Left colon (tissue), 2 donors: ENCODE measurements around the gene ANXA11. TPM values are rescaled to one million over a fixed set of nuclear protein-coding genes. Genes with fewer than 3 reads are reported as not detected.
"Not testable (repeated sequence)": the region's sequence is repeated elsewhere in the genome, so short reads cannot be mapped to it uniquely, and the experiment has no call there.

Experiments
- ATAC-seq: fragments of 200-7000 bp; cut with Tn5 transposase; one replicate; pipeline ENCODE4 v1.9.1; 2020; ENCODE audit warnings: mild to moderate bottlenecking, moderate library complexity
- DNase-seq, 2 donors: peaks; one replicate each; pipeline ENCODE4 v3.0.0-alpha.2; 2020
- intact Hi-C, 2 donors: fragments of 100-400 bp; cut with DNase I in 1 of 2; cut with micrococcal nuclease in 1 of 2; formaldehyde crosslinking; loops; one replicate each; pipeline versions ENCODE4 v1.11.2 to v1.14.0; 2022; cut with DNase I, micrococcal nuclease
- total RNA-seq, 2 donors: library from RNA; stranded (reverse); fragmentation: NEBNext Ultra II Directional; extraction: Animal tissue kit (Norgen Biotek cat#: 25700); gene quantifications; one replicate each; pipeline ENCODE4 v1.2.1, GENCODE V29; 2021
- donor health status: DM: no; HTN: no; CAD: no.
- donor health status: DM: yes; HTN: yes; CAD: no.

ANXA11 gene
- total RNA-seq, 2 donors from 2014 or later, result 384 to 427 TPM

DNA sequence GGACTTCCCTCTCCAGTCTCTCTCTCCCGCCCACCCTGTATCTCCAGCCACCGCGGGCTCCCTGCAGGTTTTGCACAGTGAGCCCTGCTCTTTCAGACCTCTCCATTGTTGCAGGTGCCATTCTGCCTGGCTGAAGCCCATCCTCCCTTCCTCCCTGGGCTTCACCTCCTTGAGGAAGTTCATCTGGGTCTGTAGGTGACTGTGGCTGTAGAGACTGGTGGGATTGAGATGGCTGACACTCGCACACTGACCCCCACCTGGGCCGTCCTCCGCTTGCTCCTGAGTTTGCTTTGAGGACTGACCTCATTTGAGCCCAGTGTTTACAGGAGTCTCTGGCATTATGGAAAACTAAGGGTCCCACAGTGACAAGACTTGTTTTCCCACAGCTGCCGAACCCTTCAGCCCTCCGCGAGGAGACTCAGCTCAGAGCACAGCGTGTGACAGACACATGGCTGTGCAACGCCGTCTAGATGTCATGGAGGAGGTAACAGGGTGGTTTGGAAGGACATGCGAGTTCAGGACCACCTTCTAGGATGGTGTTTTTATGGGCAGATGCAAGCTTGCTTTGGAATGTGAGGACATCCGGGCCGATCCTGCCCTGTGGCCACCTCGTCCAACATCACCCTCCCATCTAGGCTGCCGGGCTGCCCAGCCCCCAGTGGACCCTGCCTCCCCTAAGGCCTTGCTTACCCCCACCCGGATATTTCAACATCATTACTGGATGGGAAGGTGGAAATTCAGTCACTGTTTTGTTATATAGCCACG, 63.5 kb downstream of the ANXA11 start:
- DNase-seq, result no peak
- no peak for ATAC-seq
- intact Hi-C loops, result no loop called here

DNA sequence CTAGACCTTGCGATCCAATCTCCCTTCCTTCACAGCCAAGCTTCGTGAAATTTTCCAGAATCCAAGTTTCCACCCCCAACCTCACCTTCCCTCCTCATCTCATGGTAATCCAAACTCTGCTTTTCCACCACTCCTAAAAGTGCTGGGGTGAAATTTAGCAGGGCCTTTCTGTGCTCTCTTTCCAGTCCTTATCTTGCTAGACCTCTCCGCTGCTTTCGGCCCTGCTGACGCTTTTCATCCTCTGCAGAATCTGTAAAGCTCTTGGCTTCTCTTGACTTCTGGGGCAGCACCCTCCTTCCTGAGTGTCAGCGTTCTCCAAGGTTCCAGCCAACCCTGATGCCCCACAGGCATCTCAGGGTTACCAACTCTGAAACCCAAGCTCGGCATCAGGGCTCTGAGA, 65.1 kb downstream of the ANXA11 start:
- intact Hi-C loops, result no loop called here
- ATAC-seq, result no peak
- no peak for DNase-seq

DNA sequence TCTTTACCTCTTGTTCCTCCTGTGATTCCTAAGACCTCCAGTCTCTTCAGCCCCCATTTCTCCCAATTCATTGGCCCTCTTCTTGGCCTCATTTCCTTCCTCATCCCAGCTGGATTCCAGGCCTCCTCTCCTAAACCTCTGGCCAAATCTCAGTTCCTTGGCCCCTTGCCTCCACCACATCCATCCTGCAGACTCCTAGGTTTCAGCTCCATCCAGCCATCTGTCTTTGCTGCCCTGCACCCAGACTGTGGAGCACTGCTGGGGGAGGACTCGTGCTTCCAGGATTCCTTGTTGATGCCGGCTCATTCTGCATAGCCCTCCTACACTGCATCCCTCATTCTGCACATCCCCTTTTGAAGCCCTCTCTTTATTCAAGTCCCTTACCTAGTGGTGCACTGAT, 66.1 kb downstream of the ANXA11 start:
- ATAC-seq, result no peak
- no peak for DNase-seq
- intact Hi-C loops, result no loop called here

DNA sequence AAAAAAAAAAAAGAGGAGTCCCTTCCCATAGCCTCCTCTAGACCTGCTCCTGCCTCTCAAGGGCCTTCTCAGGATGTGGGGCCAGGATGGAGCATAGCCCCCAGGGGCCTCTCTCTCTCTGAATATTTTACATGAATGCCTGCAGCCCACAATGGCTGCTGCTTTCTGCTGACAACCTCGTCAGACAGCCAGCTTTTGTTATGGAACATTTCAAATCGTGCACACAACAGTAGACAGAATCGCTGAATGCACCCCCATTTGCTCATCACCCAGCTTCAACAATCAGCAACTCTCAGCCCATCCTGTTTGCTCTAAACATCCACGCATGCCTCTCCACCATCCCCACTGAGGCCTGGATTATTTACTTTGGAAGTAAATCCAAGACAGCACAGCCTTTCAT, 67.4 kb downstream of the ANXA11 start:
- no peak for ATAC-seq

DNA sequence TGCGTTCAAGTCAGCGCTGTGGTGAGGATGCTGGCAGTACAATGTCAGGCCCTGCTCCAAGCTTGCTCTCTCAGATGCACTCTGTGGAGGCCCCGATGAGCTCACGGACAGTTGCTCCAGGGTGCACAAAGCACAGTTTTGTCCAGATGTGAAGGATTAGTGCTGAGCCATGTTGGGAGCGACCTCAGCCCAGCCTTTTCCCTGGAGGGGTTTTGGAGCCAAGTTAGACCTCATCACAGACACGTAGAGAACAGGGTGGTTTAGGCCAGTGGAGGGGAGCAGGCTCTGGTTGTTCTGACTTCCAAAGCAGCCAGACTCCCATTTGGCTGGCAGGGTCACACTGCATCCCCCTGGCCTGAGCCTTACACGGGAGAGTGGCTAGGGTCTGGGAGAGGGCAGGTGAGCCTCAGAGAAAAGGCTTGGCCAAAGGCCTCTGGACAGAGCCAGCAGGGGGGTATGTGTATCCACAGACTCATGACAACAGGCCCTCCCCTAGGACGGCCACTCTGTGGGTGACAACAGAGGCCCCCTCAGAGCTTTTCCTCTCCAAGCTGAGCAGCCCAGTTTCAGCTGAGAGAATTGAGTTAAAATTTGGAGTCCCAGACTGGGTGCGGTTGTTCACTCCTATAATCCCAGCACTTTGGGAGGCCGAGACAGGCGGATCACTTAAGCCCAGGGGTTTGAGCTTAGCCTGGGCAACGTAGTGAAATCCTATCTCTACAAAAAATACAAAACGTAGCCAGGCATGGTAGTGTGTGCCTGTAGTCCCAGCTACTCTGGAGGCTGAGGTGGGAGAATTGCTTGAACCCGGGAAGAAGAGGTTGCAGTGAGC, 68.1 kb downstream of the ANXA11 start:
- peak in 1 of 2 donors; percentile 47 for DNase-seq

More for the DNA sequence above, 67.4 kb downstream of the ANXA11 start:
- intact Hi-C loops, result no loop called here
- DNase-seq, result no peak

DNA sequence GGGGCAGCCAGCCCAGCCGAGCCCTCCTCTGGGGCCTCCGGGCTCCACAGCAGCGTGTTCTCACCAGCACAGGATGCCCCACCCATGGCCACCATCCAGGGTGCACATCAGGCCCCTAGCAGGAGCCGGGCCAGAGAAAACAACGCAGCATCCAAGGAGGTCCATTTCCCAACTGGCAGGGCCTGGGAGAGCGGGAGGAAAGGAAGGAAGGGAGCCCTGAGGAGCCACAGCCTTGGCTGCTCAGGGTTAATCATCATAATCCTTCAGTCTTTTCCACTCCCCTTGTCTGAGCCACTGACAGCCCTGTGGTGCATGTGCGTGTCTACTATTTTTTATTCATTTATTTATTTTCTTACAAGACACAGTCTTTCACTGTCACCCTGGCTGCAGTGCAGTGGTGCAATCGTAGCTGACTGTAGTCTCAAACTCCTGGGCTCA, 69.2 kb downstream of the ANXA11 start:
- DNase-seq, result peak; percentile 44 to 59
- intact Hi-C loops, result no loop called here
- ATAC-seq, result no peak

More for the DNA sequence above, 68.1 kb downstream of the ANXA11 start:
- intact Hi-C loops, result no loop called here
- no peak for ATAC-seq

DNA sequence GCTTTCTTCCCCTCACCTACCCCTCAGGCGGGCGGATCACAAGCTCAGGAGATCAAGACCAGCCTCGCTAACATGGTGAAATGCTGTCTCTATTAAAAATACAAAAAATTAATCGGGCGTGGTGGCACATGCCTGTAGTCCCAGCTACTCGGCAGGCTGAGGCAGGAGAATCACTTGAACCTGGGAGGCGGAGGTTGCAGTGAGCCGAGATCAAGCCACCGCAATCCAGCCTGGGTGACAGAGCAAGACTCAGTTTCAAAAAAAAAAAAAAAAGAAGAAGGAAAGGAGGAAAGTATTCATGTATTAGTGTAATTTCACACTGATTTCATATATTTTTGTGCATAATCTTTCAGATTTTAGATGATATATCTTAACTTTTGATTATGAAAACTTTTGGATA, 71.7 kb downstream of the ANXA11 start:
- DNase-seq, intact Hi-C loops, ATAC-seq: not testable (repeated sequence)

DNA sequence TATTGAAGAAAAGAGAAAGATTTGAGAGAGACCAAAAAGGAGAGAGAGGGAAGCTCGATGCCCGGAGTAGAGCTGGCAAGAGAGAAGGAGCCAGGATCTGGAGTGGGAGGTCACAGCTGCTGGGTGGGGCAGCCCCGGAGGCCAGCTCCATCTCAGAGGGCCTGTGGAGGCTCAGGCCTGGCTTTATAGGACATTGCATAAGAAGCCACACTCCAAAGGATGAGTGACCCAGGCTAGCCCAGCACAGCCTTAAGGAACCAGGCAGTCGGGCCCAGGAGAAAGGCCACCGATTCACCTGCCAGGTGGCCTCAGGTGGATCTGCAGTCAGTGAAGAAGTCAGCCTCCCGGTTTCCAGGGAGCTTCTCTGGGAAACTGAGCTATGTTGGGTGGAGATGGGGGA, 72.1 kb downstream of the ANXA11 start:
- intact Hi-C loops, result no loop called here
- ATAC-seq (no peak), DNase-seq (no peak)

DNA sequence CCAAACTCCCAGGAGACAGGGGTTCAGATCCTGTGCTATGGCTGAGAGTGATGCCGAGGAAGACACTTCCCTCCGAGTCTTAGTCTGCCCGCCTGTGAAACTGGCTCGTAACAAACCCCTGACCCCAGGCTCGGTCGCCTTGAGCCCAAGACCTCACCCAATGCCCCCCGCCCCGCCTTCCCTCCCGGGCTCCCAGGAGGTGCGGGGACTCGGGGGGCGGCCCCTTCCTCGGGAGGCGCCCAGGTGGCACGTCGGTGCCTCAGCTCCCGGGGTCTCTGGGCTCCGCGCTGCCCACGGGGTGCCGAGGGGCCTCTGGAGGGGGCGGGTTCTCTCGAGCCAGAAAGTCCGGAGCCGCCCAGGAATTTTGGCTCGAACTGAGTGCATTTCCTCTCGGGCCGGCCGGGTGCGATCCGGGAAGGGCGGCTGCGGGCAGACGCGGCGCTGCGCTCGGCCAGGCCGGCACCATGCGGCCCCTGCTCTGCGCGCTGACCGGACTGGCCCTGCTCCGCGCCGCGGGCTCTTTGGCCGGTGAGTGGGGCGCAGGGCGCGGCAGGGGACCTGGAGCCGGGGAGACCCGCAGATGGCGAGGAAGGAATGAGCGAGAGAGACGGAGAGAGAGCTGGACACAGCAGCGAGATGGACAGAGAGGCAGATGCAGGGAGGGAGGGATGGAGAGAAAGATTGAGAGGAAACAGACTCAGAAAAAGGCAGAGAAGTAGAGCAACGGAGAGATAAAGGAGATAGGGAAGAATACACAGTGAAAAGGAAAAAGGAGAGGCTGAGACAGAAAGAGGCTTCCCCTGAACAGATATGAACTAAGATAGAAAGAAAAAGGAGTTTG, 72.8 kb downstream of the ANXA11 start, which contains the start of gene PLAC9:
Gene PLAC9 (plus strand): TSS at position 432 of the 841 bp plus-strand sequence. CDS start 33 bp downstream, at position 465.
- no peak for ATAC-seq
- no peak for DNase-seq
- intact Hi-C loops, result no loop called here

DNA sequence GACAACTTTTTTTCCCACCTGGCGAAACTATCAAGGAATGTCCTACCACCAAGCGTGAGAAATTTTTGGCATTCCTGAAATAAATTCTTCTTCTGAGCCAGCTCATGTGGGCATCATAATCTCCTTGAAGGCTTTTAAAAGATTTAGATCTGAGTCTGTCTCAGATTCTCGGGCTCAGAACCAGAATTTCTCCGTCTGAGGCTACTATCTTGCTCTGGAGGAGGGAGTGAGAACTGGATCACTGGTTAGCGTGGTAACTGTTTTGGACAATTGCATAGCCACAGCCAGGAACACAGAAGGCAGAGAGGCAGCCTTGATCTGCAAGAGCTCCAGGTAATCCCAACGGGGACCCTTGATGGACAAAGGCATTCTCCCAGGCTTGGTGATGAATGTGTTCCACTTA, 73.8 kb downstream of the ANXA11 start:
- no peak for DNase-seq
- intact Hi-C loops, result no loop called here

DNA sequence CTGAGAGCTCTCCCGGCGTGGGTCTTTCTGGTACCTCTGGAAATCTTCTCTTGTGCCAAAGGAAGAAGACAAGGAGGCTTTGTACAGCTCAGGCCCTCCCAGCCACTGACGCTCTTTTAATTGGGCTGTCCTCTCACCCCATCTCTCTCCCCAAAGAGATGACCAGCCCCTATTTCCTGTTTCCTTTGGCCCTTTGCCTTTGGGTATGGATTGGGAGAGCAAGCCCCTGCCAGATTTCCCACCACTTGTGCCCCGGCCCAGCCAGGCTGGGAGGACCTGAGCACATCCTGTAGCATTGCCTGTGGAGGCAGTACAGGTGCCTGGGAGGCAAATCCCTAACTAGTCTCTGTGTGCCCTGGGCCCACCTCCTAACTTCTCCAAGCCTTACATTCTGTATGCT, 78.5 kb downstream of the ANXA11 start:
- intact Hi-C loops, result no loop called here
- DNase-seq (no peak), ATAC-seq (no peak)

More for the DNA sequence above, 73.8 kb downstream of the ANXA11 start:
- no peak for ATAC-seq

DNA sequence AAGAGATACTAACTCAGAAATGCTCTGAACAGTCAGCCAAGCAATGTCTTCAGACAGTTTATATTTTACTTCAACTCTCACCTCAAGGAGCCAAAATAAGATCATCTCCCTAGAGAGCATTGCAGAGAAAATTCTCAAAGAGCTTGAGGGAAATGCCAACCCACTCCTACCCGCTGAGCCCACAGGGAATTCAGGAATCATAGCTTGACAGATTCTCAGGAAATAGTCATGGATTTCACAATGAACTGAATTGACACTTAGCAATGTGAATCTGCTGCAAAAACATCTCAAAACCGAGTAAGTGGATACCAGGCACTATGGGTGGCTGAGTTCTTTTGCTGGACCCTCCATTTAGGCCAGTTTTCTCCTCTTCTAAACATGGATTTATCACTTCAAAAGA, 82.6 kb downstream of the ANXA11 start:
- ATAC-seq, result no peak
- DNase-seq, result no peak
- intact Hi-C loops, result no loop called here

DNA sequence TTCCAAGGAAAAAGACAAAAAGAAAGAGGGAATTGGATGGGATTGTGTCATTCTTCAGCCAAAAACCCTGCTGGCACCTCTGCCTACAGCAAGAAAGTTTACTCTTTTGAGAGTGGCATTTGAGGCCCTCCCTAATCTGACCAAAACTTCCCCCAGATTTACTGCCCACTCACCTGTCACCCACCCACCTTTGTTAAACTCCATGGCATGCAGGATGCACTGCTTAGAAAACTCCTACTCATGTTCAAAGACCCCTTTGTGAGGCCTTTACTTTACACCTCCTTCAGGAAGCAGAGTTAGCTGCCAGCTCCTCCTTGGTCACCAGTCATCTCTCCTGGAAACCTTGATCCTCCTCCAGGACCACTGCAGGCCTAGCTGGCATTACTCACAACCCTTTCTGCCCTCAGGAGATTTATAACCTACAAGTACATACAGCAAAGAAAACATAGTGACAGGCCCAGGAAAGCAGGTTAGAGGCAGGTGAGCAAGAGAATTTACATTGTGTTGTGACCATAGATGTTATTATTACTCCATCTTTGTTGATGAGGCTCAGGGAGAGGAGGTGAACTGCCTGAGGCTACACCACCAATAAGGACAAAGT, 83.1 kb downstream of the ANXA11 start:
- ATAC-seq (no peak), DNase-seq (no peak)
- intact Hi-C loops, result no loop called here

DNA sequence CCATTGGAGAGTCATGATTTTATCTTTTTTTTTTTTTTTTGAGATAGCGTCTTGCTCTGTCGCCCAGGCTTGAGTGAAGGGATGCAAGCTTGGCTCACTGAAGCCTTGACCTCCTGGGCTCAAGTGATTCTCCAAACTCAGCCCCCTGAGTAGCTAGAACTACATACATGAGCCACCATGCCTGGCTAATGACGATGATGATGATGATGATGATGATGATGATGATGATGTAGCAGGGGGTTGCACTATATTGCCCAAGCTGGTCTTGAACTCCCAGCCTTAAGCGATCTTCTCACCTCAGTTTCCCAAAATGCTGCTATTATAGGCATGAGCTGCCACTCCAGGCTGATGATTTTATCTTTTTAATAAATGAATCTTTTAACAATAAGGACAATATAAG, 86.7 kb downstream of the ANXA11 start:
- ATAC-seq, result no peak
- DNase-seq, result no peak
- intact Hi-C loops, result no loop called here

DNA sequence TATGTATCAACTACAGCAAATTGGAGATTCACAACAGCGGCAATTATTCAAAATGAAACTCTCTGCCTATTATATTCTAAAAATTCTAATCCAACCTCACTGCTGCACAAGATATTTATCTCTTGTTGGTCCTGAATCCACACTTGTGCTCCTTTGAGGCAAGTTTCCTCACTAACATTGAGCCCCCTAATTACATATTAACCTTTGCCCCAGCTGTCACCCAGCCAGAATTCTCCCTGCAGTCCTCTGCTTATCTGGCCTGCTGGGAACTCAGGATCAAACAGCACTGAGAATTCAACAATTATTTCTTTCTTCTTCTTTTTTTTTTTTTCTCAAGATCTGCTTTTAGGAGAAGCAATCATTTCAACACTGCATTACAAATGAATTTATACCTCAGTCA, 94.4 kb downstream of the ANXA11 start:
- DNase-seq (no peak), ATAC-seq (no peak)
- intact Hi-C loops, result no loop called here

DNA sequence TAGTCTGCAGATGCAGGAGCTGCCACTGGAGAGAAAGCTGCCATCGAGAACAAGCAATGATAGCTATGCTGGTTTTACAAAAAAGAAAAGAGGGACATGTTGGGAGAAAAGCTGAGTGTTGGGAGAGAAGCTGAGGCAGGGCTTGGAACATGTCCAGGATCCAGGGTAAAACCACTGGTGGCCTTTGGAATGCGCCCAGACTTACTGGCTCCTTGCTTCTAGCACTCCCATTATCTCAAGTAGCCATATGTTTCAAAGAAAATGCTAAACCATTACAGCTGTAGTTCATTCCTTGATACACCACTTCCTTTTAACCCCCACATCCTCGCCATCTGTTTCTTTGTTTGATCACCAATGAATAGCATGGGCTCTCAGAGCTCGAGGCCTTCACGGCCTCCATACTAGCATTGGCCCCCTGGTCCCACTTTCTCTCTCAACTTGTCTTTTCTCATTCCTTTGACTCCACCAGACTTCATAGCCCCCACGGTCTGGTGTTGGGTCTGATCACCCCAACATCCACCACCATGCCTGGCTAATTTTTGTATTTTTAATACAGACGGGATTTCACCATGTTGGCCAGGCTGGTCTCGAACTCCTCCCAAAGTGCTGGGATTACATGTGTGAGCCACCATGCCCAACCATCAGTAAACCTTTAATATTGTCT, 96.6 kb downstream of the ANXA11 start:
- intact Hi-C loops, result no loop called here
- no peak for DNase-seq
- ATAC-seq, result no peak

DNA sequence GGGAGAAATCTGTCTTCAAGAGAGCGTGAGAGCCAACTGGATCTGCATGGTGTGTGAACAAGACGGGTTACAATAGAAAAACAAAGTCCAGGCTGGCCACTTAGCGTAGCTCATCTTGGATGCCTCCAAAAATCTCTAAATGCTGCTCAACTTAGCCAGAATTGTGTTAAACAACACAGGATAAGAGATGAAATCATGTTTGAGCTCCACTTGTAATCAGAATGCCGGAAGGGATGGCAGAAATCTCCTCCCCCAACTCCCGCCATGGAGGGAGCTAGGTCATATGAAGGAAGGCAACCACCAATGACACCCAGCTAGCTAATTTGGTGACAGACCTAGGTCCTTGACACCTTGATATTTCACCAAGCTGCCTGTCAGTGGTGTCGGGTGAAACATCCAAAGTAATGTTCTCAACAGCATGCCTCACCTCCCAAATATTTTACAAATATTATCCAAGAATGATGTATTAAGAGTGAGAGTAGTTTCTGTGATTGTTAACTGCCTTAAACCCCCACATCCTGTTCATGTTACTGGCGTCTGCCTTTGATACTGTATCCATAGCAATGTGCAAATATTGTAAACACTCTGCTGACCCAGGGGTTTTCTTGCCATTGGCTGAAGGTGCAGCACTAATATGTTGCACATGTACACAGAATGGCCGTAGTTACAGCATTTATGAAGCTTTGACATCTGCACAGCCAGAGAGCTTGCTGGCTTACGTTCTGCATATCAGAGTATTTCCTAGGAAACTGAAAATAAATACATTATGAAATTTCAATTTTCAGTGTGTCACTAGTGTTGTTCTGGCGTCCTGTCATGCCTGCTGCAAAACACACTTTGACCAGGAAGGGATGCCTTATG, 101.0 kb downstream of the ANXA11 start:
- DNase-seq (no peak), ATAC-seq (peak; percentile 56)
- intact Hi-C loops, result no loop called here
